Left ventricle myocardium inferior (tissue), 1 donor: ENCODE measurements around the gene CCDC107. TPM values are rescaled to one million over a fixed set of nuclear protein-coding genes. Genes with fewer than 3 reads are reported as not detected.

Experiments used
- DNase-seq: peaks from one replicate; pipeline ENCODE4 v3.0.0-alpha.2; 2020
- H3K27ac ChIP-seq: fragments of 200-600 bp; replicated peaks from 2 replicates; pipeline ENCODE4 v1.8.0; 2021
- H3K27me3 ChIP-seq: fragments of 200-600 bp; 2 replicates; pipeline ENCODE4 v1.8.0; 2021; ENCODE audit warnings: low read depth
- H3K36me3 ChIP-seq: fragments of 200-600 bp; 2 replicates; pipeline ENCODE4 v1.8.0; 2021
- H3K4me1 ChIP-seq: fragments of 200-600 bp; 2 replicates; pipeline ENCODE4 v1.8.0; 2021
- H3K4me3 ChIP-seq: fragments of 200-600 bp; 2 replicates; pipeline ENCODE4 v1.8.0; 2021; ENCODE audit warnings: mild to moderate bottlenecking, moderate library complexity
- H3K9me3 ChIP-seq: fragments of 200-600 bp; replicated peaks from 2 replicates; pipeline ENCODE4 v1.8.0; 2021
- CTCF ChIP-seq: fragments of 200-600 bp; IDR thresholded peaks from 2 replicates; pipeline ENCODE4 v1.8.0; 2021; ENCODE audit warnings: antibody characterized with exemption, mild to moderate bottlenecking, borderline replicate concordance
- intact Hi-C: fragments of 100-400 bp; cut with micrococcal nuclease; formaldehyde crosslinking; loops from one replicate; pipeline ENCODE4 v1.11.0; 2022
- total RNA-seq: library from RNA; stranded (reverse); fragmentation: NEBNext Ultra II Directional; extraction: Animal tissue kit (Norgen Biotek cat#: 25700); gene quantifications from one replicate; pipeline ENCODE4 v1.2.1, GENCODE V29; 2021
- donor health status: DM: no; HTN: yes; CAD: no; lungs with severe emphysema.

CCDC107 gene
- total RNA-seq, 1 donor from 2014 or later = 44.3 TPM

GRCh38 chr9:35656831-35657545 is 1.1 kb upstream of the CCDC107 start:
- Histone ChIP-seq H3K27me3 (no peaks in the 10 kb centered on the region), H3K9me3 (no peaks in the 10 kb centered on the region), H3K36me3 (peaks cover 12% of the 10 kb centered on the region), H3K27ac (peak overlapping the region; percentile 99), H3K4me1 (peaks cover 47% of the 10 kb centered on the region), H3K4me3 (peak overlapping the region; percentile 98)
- no peak for DNase-seq
- intact Hi-C loops = loop anchor here (5.0 kb wide), 1 partner anchor 35 kb away; no protein-coding TSS in a partner anchor
- no peak for TF ChIP-seq CTCF

- Histone ChIP-seq H3K27ac (peak within 1 kb of the TSS; percentile 99), H3K27me3 (no peaks in the 10 kb centered on the region), H3K9me3 (no peaks in the 10 kb centered on the region), H3K4me3 (peak within 1 kb of the TSS; percentile 98), H3K4me1 (peaks cover 47% of the 10 kb centered on the region), H3K36me3 (peaks cover 12% of the 10 kb centered on the region)
- TF ChIP-seq CTCF = peak; percentile 62
- intact Hi-C loops = loop anchor here (5.0 kb wide), 1 partner anchor 35 kb away; no protein-coding TSS in a partner anchor
- peak; percentile 97 for DNase-seq
These were observed 451 bp upstream of the CCDC107 start, which contains the start of gene RMRP for GRCh38 chr9:35657546-35658136. RMRP (minus strand) TSS chr9:35658019.

- H3K4me3 ChIP-seq = peak overlapping the region; percentile 98
- H3K27me3 ChIP-seq = no peaks in the 10 kb centered on the region
- no peaks in the 10 kb centered on the region for H3K9me3 ChIP-seq
- intact Hi-C loops = loop anchor here (5.0 kb wide), 1 partner anchor 33 kb away; no protein-coding TSS in a partner anchor
- H3K4me1 ChIP-seq = peaks cover 47% of the 10 kb centered on the region
- peak; percentile 42 for DNase-seq
- no peak for TF ChIP-seq CTCF
- H3K27ac ChIP-seq = peak overlapping the region; percentile 99
- H3K36me3 ChIP-seq = peaks cover 12% of the 10 kb centered on the region
These were observed 802 bp downstream of the CCDC107 start for GRCh38 chr9:35658968-35659220.

- intact Hi-C loops = loop anchor here (5.0 kb wide), 1 partner anchor 33 kb away; no protein-coding TSS in a partner anchor
- peaks cover 12% of the 10 kb centered on the region for H3K36me3 ChIP-seq
- TF ChIP-seq CTCF = no peak
- H3K4me3 ChIP-seq = peak overlapping the region; percentile 98
- peaks cover 47% of the 10 kb centered on the region for H3K4me1 ChIP-seq
- DNase-seq = no peak
- peak overlapping the region; percentile 99 for H3K27ac ChIP-seq
- no peaks in the 10 kb centered on the region for H3K9me3 ChIP-seq
- H3K27me3 ChIP-seq = no peaks in the 10 kb centered on the region
These were observed 1.2 kb downstream of the CCDC107 start for GRCh38 chr9:35659340-35659739.

- TF ChIP-seq CTCF = peak; percentile 70
- Histone ChIP-seq H3K27ac (peak overlapping the region; percentile 99), H3K36me3 (peaks cover 12% of the 10 kb centered on the region), H3K4me1 (peaks cover 63% of the 10 kb centered on the region), H3K27me3 (no peaks in the 10 kb centered on the region), H3K4me3 (peak overlapping the region; percentile 98), H3K9me3 (no peaks in the 10 kb centered on the region)
- intact Hi-C loops = no loop called here
- DNase-seq = no peak
These were observed 2.9 kb downstream of the CCDC107 start for GRCh38 chr9:35660966-35661415.
